Measurements from ENCODE around the gene RASA1.
A peak's percentile ranks its signal among the peaks of the same experiment; 100 is the strongest.
"Not testable (repeated sequence)": the region's sequence is repeated elsewhere in the genome, so short reads cannot be mapped to it uniquely, and the experiment has no call there.

The RASA1 gene

DNA sequence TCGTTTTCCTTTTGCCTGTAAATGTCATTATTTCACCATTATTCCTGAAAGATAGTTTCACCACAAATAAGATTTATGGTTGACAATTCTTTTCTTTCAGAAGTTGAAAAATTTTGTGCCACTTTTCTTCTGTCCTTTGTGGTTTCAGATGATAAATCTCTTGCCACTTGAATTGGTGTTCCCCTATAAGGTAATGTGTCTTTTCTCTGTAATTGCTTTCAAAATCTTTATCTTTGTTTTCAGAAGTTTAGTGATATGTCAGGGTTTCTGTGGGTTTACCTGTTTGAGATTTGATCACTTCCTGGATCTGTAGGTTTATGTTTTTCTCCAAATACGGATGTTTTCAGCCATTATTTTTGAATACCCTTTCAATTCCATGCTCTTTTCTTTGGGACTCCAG lies 14.6 kb downstream of the RASA1 start:
- no peak for DNase-seq (ENCODE audit: low read depth in 2 of 2)

DNA sequence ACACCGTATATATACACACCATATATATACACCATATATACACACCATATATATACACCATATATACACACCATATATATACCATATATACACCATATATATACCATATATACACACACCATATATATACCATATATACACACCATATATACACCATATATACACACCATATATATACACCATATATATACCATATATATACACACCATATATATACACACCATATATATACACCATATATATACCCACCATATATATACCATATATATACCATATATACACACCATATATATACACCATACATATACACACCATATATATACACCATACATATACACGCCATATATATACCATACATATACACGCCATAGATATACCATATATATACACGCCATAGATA lies 19.6 kb downstream of the RASA1 start:
- not testable (repeated sequence) for DNase-seq (ENCODE audit: low read depth in 2 of 2)

GRCh38 chr5:87298692-87299362 lies 31.1 kb downstream of the RASA1 start:
- DNase-seq (ENCODE audit: low read depth in 2 of 2) = no peak

DNA sequence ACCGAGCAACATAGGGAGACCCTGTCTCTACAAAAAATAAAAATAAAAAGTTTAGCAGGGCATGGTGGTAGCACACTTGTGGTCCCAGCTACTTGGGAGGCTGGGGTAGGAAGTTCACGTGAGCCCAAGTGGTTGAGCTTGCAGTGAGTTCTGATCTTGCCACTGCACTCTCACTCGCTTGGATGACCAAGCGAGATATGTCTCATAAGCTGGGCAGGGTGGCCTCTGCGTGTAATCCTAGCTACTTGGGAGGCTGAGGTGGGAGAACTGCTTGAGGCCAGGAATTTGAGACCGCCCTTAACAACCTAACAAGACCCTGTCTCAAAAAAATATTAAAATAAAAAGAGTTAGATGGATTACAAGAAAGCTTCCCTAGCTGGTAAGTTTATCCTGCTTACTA lies 32.5 kb downstream of the RASA1 start:
- DNase-seq (ENCODE audit: low read depth in 2 of 2) = no peak

- DNase-seq (ENCODE audit: low read depth in 2 of 2) = peak; percentile 15 to 24
Measured at GRCh38 chr5:87300744-87301143, 33.1 kb downstream of the RASA1 start.

GRCh38 chr5:87302061-87302460 lies 34.4 kb downstream of the RASA1 start:
- DNase-seq (ENCODE audit: low read depth in 2 of 2) = no peak

DNA sequence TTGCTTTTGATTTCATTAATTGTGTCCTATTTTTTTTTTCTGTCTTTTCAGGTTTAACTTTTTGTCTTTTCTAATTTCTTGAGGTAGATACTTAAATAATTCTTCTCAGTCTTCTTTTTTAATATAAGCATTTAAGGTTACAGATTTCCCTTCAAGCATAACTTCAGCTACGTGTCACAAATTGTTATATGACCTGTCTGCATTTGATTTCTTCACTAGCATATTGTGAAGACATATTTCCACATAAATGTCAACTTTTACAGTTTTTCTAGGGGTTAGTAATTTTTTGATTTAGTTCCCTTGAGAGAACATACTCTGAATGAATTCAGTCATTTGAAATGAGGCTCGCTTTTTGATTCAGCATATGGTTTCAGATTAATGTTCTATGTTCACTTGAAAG lies 35.6 kb downstream of the RASA1 start:
- no peak for DNase-seq (ENCODE audit: low read depth in 2 of 2)

DNA sequence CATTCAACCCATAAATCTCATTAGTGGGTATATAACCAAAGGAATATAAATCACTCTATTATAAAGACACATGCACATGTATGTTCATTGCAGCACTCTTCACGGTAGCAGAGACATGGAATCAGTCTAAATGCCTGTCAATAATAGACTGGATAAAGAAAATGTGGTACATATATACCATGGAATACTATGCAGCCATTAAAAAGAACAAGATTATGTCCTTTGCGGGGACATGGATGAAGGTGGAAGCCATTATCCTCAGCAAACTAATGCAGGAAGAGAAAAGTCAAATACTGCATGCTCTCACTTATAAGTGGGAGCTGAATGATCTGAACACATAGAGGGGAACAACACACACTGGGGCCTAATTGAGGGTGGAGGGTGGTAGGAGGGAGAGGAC lies 38.4 kb downstream of the RASA1 start:
- DNase-seq (ENCODE audit: low read depth in 2 of 2) = not testable (repeated sequence)

- DNase-seq (ENCODE audit: low read depth in 2 of 2) = no peak
Measured at GRCh38 chr5:87307796-87308423, 40.2 kb downstream of the RASA1 start.

DNA sequence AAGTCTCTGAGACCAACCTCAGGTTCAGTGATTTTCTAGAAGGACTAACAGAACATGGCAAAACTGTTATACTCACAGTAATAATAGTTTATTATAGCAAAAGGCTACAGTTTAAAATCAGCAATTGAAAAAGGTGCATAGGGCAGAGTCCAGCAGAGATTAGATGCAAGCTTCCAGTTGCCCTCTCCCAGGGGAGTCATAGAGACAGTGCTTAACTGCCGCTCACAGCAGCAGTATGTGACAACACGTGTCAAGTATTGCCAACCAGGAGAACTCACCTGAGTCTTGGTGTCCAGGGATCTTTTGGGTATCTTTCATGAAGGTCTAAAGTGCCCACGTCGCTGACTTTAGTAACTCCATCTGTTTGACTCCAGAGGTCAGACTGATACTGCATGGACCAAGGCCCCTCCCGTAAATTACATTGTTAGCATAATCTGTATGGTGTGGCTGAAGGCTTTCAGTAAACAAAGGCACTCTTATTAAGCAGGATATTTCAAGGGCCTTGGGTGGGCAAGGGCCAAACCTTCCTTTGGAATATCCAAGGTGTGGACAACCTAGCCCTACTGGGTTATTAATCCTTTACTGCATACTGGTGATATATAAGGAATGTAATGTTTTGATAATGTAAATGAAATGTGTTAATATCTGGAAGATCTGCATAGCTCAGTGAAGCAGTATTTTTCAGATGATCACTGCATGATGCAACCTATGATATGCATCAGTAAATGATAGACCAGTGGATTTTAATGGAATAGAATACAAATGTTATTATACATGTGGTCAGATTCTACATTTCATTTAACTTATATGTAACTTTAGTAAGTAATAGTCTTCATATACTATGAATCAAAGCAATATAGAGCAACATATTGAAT lies 44.0 kb downstream of the RASA1 start:
- DNase-seq (ENCODE audit: low read depth in 2 of 2) = no peak

DNA sequence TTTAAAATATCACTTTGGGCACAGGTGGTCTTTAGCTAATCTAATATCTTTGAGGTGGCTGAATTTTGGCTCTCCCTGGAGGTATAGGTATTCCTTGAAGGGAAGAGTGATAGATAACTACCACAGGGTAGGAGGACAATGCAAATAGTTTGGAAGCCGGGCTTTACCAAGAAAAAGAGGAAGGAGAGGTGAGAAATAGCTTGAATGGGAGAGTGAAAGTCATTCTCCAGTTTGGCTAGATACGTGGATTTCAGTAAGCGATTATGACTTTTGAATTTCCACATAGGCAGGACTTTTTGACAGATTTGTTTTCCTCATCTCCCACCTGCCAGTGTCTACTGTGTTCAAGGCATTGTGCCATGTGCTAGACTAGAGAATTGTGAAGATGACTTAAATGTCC lies 45.5 kb downstream of the RASA1 start:
- DNase-seq (ENCODE audit: low read depth in 2 of 2) = no peak

DNA sequence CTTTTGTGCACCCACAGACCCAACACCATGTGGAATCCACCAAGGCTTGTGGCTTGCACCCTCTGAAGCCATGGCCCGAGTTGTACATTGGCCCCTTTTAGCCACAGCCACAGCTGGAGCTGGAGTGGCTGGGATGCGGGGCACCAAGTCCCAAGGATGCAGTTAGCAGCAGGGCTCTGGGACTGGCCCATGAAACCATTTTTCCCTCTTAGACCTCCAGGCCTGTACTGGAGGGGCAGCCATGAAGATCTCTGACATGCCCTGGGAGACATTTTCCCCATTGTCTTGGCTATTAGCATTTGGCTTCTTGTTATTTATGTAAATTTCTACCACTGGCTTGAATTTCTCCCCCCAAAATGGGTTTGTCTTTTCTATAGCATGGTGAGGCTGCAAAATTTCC lies 51.8 kb downstream of the RASA1 start:
- DNase-seq (ENCODE audit: low read depth in 2 of 2) = no peak

DNA sequence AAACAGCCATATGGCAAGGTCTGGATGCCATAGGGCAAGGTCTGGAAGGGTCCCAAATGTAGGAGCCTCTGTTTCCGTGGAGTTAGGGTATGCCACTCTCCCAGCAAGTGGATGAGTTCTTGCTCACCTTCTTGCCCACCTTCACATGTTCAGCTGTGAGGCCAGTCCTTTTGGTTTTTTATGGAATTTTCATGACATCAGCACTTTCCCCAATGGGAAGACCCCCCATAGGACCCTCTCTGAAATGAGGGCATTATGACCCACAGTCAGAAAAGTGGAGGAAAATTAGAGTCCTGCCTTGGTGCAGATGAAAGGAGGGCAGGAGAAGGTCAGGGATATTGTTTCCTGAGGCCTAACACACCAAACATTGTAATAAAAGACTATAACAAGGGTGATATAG lies 53.9 kb downstream of the RASA1 start:
- DNase-seq (ENCODE audit: low read depth in 2 of 2) = no peak

- no peak for DNase-seq (ENCODE audit: low read depth in 2 of 2)
Measured at GRCh38 chr5:87322381-87322780, 54.7 kb downstream of the RASA1 start.

DNA sequence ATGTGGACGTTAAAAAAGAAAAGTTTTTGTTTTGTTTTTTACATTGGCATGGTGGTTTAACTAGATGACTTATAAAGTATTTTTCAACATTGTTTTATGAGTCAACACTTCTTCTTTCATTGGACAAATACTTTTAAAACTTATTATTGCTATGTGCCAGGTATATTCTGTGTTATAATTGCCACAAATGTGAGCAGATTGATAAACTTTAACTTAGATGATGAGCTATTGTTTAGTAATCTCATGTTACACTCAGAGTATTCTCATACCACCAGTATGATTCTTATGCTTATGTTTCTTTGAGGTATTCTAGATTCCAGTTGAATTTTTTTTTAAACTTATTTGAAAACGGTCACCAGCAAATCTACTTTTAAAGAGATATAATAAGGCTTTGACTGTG lies 60.3 kb downstream of the RASA1 start:
- no peak for DNase-seq (ENCODE audit: low read depth in 2 of 2)

GRCh38 chr5:87329114-87329513 lies 61.4 kb downstream of the RASA1 start:
- DNase-seq (ENCODE audit: low read depth in 2 of 2) = no peak

DNA sequence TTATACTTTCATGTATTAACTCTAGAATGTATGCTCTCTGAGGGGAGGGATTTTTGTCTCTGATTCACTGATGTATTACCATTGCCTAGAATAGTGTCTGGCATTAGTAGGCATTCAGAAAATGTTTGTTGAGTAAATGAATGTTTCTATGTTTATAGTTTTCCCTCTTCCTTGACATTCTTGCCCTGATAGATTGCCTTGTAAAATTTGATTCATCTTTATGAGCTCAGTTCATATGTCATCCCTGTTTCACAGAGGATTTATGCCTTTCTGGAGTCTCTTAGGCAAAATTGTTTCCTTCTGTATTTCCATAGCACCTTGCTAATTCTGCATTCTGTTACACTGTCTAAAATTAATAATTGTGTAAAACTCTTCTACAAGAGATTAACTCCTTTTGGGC lies 72.3 kb downstream of the RASA1 start:
- no peak for DNase-seq (ENCODE audit: low read depth in 2 of 2)

DNA sequence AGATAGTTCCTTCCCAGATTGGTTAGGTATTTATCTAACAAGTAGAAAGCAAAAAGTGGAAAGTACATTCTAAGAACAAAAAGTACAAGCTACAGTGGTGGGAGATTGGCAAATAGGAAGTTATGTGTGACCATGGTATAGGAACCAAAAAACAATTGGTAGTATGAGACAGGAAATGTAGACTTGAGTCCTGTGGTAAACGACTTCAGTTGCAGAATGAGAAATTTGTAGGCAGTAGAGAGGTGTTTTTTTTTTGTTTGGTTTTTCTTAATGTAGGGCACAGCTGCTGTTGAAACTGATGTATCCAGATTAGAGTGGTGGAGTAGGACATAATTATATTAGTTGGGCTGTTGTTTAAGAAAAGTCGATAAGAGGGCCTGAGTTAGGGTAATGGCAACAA lies 73.0 kb downstream of the RASA1 start:
- DNase-seq (ENCODE audit: low read depth in 2 of 2) = no peak

- DNase-seq (ENCODE audit: low read depth in 2 of 2) = no peak
Measured at GRCh38 chr5:87347272-87347671, 79.6 kb downstream of the RASA1 start.

DNA sequence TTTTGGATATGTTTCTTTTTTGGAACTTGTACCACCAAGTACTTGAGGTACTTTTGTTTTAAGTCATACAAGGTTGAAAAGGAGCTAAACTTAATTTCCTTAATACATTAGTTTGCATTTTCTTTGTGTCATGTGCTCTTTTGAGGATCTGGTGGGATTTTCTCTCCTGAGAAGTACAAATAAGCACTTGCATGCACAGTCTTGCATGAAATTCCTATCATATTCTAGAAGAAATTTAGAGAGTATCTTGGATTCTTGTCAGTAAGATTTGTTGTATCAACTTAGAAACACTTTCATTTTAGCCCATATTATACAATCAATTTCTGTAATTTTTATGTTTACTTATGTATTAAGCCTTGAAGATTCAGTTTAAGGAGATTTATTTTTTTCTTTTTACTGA lies 80.2 kb downstream of the RASA1 start:
- no peak for DNase-seq (ENCODE audit: low read depth in 2 of 2)

DNA sequence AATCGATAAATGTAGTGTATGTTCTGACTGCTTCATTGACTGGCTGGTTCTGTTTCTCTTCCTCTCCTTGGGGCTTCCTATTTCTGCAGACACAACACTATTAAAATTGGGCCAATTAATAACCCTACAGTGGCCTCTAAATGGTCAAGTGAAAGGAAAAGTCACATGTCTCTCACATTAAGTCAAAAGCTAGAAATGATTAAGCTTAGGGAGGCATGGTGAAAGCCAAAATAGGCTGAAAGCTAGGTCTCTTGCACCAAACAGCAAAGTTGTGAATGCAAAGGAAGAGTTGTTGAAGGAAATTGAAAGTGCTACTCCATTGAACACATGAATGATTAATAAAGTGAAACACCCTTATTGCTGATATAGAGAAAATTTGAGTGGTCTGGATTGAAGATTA lies 86.8 kb downstream of the RASA1 start:
- DNase-seq (ENCODE audit: low read depth in 2 of 2) = no peak

GRCh38 chr5:87359106-87359505 lies 91.4 kb downstream of the RASA1 start:
- no peak for DNase-seq (ENCODE audit: low read depth in 2 of 2)

- no peak for DNase-seq (ENCODE audit: low read depth in 2 of 2)
Measured at GRCh38 chr5:87360132-87360531, 92.4 kb downstream of the RASA1 start.

Measured in stimulated activated CD8-positive, alpha-beta memory T cell treated with anti-CD3 and anti-CD28 coated beads, Interleukin-2, amount 100 ng/mL, for 48 hours (primary cell).